ENCODE results near the gene DPM1. TPM values are rescaled to one million over a fixed set of nuclear protein-coding genes. Genes with fewer than 3 reads are reported as not detected.

DPM1 gene
- total RNA-seq, 3 donors from 2014 or later (not counting 1 experiment from before 2014, with no cell fraction given) = 21.2 to 26.1 (median 25.6) TPM

- Histone ChIP-seq H3K36me3 (ENCODE audit: control insufficient read depth, insufficient read depth, low read length) (peaks cover 31% of the 10 kb centered on the region), H3K9me3 (ENCODE audit: control insufficient read depth, insufficient read depth, low read length) (no peaks in the 10 kb centered on the region), H3K27ac (ENCODE audit: low read length) (peak overlapping the region; percentile 34), H3K4me3 (ENCODE audit: low read length) (peak overlapping the region; percentile 70), H3K27me3 (ENCODE audit: control insufficient read depth, insufficient read depth, low read length) (no peaks in the 10 kb centered on the region), H3K4me1 (ENCODE audit: control insufficient read depth, insufficient read depth, low read length) (peaks cover 24% of the 10 kb centered on the region)
- peak overlapping the region; percentile 95 for H3K4me3 Mint-ChIP-seq
- no peaks in the 10 kb centered on the region for H3K9me3 Mint-ChIP-seq
- DNase-seq (peak; percentile 83 to 97), ATAC-seq (peak; percentile 62 to 86 (median 66))
- no peaks in the 10 kb centered on the region for H3K36me3 Mint-ChIP-seq
- 10% methylated on average over 12 of the region's 13 CpGs for WGBS (ENCODE audit: insufficient coverage)
- H3K27me3 Mint-ChIP-seq (ENCODE audit: low read depth in 2 of 2) = no peaks in the 10 kb centered on the region
- intact Hi-C loops (cut with micrococcal nuclease) = loop anchor here (1.0 kb wide), 1 partner anchor 135 kb away; no protein-coding TSS in a partner anchor
- peaks cover 45% of the 10 kb centered on the region in 2 donors for H3K4me1 Mint-ChIP-seq
- peak overlapping the region; percentile 90 to 98 for H3K27ac Mint-ChIP-seq
- TF ChIP-seq CTCF (IDR thresholded peaks at IDR 0.05) = peak; percentile 91
Observed at GRCh38 chr20:50929299-50930138, 28.8 kb downstream of the DPM1 start.

GRCh38 chr20:50928469-50928868 lies 29.9 kb downstream of the DPM1 start:
- Mint-ChIP-seq H3K36me3 (no peaks in the 10 kb centered on the region), H3K4me1 (peaks cover 53% of the 10 kb centered on the region in 2 donors)

GRCh38 chr20:50926530-50926929 lies 31.8 kb downstream of the DPM1 start:
- TF ChIP-seq CTCF (IDR thresholded peaks at IDR 0.05) = no peak
- H3K27ac ChIP-seq (ENCODE audit: low read length) = no peak overlapping the region
- H3K36me3 ChIP-seq (ENCODE audit: control insufficient read depth, insufficient read depth, low read length) = peaks cover 29% of the 10 kb centered on the region
- no CpG with 5 or more reads among the region's 1 CpG for WGBS (ENCODE audit: insufficient coverage)
- no peak for DNase-seq
- intact Hi-C loops (cut with micrococcal nuclease) = no loop called here
- Mint-ChIP-seq H3K27ac (peak overlapping the region; percentile 69 to 98), H3K36me3 (no peaks in the 10 kb centered on the region), H3K4me3 (no peak overlapping the region), H3K27me3 (ENCODE audit: low read depth in 2 of 2) (no peaks in the 10 kb centered on the region), H3K9me3 (no peaks in the 10 kb centered on the region), H3K4me1 (peaks cover 56 to 62% of the 10 kb centered on the region in 2 donors)
- no peaks in the 10 kb centered on the region for H3K27me3 ChIP-seq (ENCODE audit: control insufficient read depth, insufficient read depth, low read length)
- H3K4me3 ChIP-seq (ENCODE audit: low read length) = no peak overlapping the region
- peaks cover 23% of the 10 kb centered on the region for H3K4me1 ChIP-seq (ENCODE audit: control insufficient read depth, insufficient read depth, low read length)
- ATAC-seq = no peak
- H3K9me3 ChIP-seq (ENCODE audit: control insufficient read depth, insufficient read depth, low read length) = no peaks in the 10 kb centered on the region

More at GRCh38 chr20:50928469-50928868, 29.9 kb downstream of the DPM1 start:
- DNase-seq (no peak), ATAC-seq (no peak)
- Histone ChIP-seq H3K36me3 (ENCODE audit: control insufficient read depth, insufficient read depth, low read length) (peaks cover 27% of the 10 kb centered on the region), H3K9me3 (ENCODE audit: control insufficient read depth, insufficient read depth, low read length) (no peaks in the 10 kb centered on the region), H3K27ac (ENCODE audit: low read length) (no peak overlapping the region), H3K4me1 (ENCODE audit: control insufficient read depth, insufficient read depth, low read length) (peaks cover 27% of the 10 kb centered on the region), H3K4me3 (ENCODE audit: low read length) (no peak overlapping the region), H3K27me3 (ENCODE audit: control insufficient read depth, insufficient read depth, low read length) (no peaks in the 10 kb centered on the region)
- Mint-ChIP-seq H3K9me3 (no peaks in the 10 kb centered on the region), H3K27ac (peak overlapping the region; percentile 90 to 98), H3K27me3 (ENCODE audit: low read depth in 2 of 2) (no peaks in the 10 kb centered on the region), H3K4me3 (peak overlapping the region; percentile 95)
- intact Hi-C loops (cut with micrococcal nuclease) = no loop called here
- 64% methylated on average over 4 of the region's 5 CpGs for WGBS (ENCODE audit: insufficient coverage)
- TF ChIP-seq CTCF (IDR thresholded peaks at IDR 0.05) = no peak
